Chondrocyte (in vitro differentiated cells): ENCODE results near the gene EFNA2. TPM values are rescaled to one million over a fixed set of nuclear protein-coding genes. Genes with fewer than 3 reads are reported as not detected.
"Not testable (repeated sequence)": the region's sequence is repeated elsewhere in the genome, so short reads cannot be mapped to it uniquely, and the experiment has no call there.

Experiments used
- DNase-seq: peaks from one replicate; pipeline ENCODE4 v3.0.0; 2021; ENCODE audit warnings: mixed read lengths, low spot score
- H3K27ac Mint-ChIP-seq: one replicate; pipeline ENCODE4 v1.8.0; 2021; ENCODE audit warnings: mild to moderate bottlenecking, moderate library complexity, mixed read lengths; ENCODE audit not compliant: unreplicated experiment
- H3K27me3 Mint-ChIP-seq: 2 replicates; pipeline ENCODE4 v1.8.0; 2021; ENCODE audit warnings: low read depth, mixed read lengths
- H3K36me3 Mint-ChIP-seq: 2 replicates; pipeline ENCODE4 v1.8.0; 2021; ENCODE audit warnings: low read depth, mixed read lengths
- H3K4me1 Mint-ChIP-seq: 2 replicates; pipeline ENCODE4 v1.8.0; 2021; ENCODE audit warnings: low read depth, mild to moderate bottlenecking, mixed read lengths
- H3K4me3 Mint-ChIP-seq: one replicate; pipeline ENCODE4 v1.8.0; 2021; ENCODE audit warnings: mild to moderate bottlenecking, moderate library complexity, mixed read lengths; ENCODE audit not compliant: unreplicated experiment
- H3K9me3 Mint-ChIP-seq: 2 replicates; pipeline ENCODE4 v1.8.0; 2021; ENCODE audit warnings: low read depth, mixed read lengths
- CTCF ChIP-seq: fragments of 200-600 bp; sonication (generic); IDR thresholded peaks from 2 replicates; pipeline ENCODE4 v1.5.0; 2021; ENCODE audit warnings: antibody characterized with exemption, mild to moderate bottlenecking, moderate library complexity
- total RNA-seq: library from RNA; stranded (reverse); gene quantifications from 3 replicates; pipeline ENCODE4 v1.2.1, GENCODE V29; 2021

The EFNA2 gene
- total RNA-seq, 1 donor from 2014 or later, result 7.0 TPM

- H3K4me3 Mint-ChIP-seq, result no peak overlapping the region
- H3K27me3 Mint-ChIP-seq, result peaks cover 7% of the 10 kb centered on the region
- no peak for TF ChIP-seq CTCF
- DNase-seq, result no peak
- peaks cover 16% of the 10 kb centered on the region for H3K4me1 Mint-ChIP-seq
- H3K36me3 Mint-ChIP-seq, result no peaks in the 10 kb centered on the region
- H3K27ac Mint-ChIP-seq, result no peak overlapping the region
- H3K9me3 Mint-ChIP-seq, result no peaks in the 10 kb centered on the region
Measured at GRCh38 chr19:1316466-1316865, 30.8 kb downstream of the EFNA2 start.

DNA sequence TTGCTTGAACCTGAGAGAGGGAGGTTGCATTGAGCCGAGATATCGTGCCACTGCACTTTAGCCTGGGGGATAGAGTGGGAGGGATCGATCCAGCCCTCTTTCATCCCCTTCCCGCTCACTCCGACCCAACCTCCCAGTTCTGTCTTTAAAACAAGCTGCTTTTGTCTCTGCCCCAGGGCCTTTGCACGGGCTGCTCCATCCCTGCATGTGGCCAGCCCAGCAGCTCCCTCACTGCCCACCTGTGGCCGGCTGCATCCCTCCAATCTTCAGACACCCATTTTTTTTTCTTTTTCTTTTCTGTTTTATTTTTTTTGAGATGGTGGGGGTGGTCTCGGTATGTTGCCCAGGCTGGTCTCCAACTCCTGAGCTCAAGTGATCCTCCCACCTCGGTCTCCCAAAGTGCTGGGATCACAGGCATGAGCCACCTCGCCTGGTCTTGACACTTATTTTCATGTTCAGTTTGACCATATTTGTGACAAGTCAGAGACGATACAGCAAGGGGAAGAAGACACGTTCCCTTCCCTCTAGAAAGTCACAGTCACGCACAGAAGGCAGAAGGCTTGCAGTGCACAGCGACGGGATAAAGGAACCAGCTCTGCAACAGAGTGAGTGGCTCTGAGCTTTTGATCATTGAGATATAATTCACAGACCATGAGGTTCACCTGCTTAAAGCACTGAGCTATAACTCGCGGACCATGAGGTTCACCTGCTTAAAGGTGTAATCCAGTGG, 31.8 kb downstream of the EFNA2 start:
- Mint-ChIP-seq H3K36me3 (no peaks in the 10 kb centered on the region), H3K27me3 (peaks cover 7% of the 10 kb centered on the region), H3K4me3 (no peak overlapping the region), H3K27ac (no peak overlapping the region), H3K9me3 (no peaks in the 10 kb centered on the region), H3K4me1 (peaks cover 14% of the 10 kb centered on the region)
- DNase-seq, result no peak
- TF ChIP-seq CTCF, result no peak

DNA sequence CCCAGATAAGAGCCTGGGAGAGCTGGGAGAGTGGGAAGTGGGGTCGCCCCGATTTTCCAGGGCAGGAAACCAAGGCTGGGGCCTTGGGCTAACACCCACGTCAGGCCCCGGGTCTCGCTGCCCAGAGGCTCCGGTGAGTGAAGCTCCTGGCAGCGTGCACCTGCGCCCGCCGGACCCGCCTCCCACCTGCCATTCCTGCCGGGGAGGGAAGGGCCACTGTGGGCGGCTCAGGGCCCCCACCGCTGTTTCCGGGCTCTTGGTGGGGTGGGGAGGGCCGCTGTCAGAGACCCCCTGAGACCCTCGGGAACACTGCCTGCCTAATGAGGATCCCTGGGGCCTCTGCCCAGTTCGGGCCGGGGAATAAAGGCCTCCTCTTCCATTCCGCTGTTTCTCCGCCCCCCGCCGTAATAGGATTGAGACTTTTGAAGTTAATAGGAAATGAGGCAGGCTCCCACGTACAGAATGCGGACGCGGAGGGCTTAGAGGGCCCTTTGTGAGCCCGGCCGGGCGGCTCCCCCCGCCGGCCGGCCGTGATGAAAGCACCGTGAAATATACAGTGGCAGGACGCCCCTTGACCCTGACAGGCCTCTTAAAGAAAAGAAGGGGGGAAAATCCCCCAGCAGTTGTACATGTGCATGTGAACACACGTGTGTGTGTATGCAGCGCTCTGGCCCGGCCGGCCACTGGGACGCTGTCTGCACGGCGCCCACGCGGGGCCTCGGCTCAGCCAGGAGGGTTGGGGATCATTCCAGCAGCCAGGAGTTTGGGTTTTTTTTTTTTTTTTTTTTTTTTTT, 33.2 kb downstream of the EFNA2 start:
- H3K4me3 Mint-ChIP-seq, result no peak overlapping the region
- TF ChIP-seq CTCF, result no peak

DNA sequence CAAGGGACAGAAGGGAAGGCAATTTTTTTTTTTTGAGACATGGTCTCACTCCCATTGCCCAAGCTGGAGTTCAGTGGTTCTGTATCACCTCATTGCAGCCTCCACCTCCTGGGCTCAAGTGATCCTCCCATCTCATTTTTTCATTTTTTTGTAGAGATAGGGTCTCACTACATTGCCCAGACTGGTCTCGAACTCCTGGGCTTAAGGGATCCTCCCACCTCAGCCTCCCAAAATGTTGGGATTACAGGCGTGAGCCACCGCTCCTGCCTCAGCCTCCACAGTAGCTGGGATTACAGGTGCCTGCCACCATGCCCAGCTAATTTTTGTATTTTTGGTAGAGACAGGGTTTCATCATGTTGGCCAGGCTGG, 34.6 kb downstream of the EFNA2 start:
- not testable (repeated sequence) for H3K27me3 Mint-ChIP-seq, H3K4me3 Mint-ChIP-seq, DNase-seq, H3K9me3 Mint-ChIP-seq, H3K4me1 Mint-ChIP-seq, H3K36me3 Mint-ChIP-seq, H3K27ac Mint-ChIP-seq

More for the DNA sequence above, 33.2 kb downstream of the EFNA2 start:
- Mint-ChIP-seq H3K27ac (no peak overlapping the region), H3K9me3 (no peaks in the 10 kb centered on the region), H3K27me3 (peaks cover 10% of the 10 kb centered on the region), H3K4me1 (peaks cover 6% of the 10 kb centered on the region), H3K36me3 (no peaks in the 10 kb centered on the region)
- no peak for DNase-seq

GRCh38 chr19:1321539-1321938, 35.9 kb downstream of the EFNA2 start:
- H3K4me3 Mint-ChIP-seq, result no peak overlapping the region
- no peaks in the 10 kb centered on the region for H3K36me3 Mint-ChIP-seq
- no peak for TF ChIP-seq CTCF
- H3K4me1 Mint-ChIP-seq, result no peaks in the 10 kb centered on the region
- H3K27me3 Mint-ChIP-seq, result peaks cover 10% of the 10 kb centered on the region
- no peak for DNase-seq
- no peaks in the 10 kb centered on the region for H3K9me3 Mint-ChIP-seq
- H3K27ac Mint-ChIP-seq, result no peak overlapping the region
